Memory B cell (primary cell): Measurements from ENCODE around the gene SIRPD.
A peak's percentile ranks its signal among the peaks of the same experiment; 100 is the strongest.
"Not testable (repeated sequence)": the region's sequence is repeated elsewhere in the genome, so short reads cannot be mapped to it uniquely, and the experiment has no call there.

Source experiments
- ATAC-seq: fragments of 150-1000 bp; cut with Tn5 transposase; 2 replicates; pipeline ENCODE4 v1.10.0; 2021; ENCODE audit warnings: low read depth, mild to moderate bottlenecking, moderate library complexity
- DNase-seq, 2 donors: peaks; one replicate each; pipeline ENCODE4 v3.0.0; 2022; ENCODE audit warnings: low spot score in 2 of 2
- H3K27ac Mint-ChIP-seq: one replicate; pipeline ENCODE4 v1.8.0; 2022; ENCODE audit warnings: mild to moderate bottlenecking, moderate library complexity, mixed read lengths
- H3K27me3 Mint-ChIP-seq: one replicate; pipeline ENCODE4 v1.8.0; 2022; ENCODE audit warnings: mixed read lengths
- H3K36me3 Mint-ChIP-seq: one replicate; pipeline ENCODE4 v1.8.0; 2022; ENCODE audit warnings: mild to moderate bottlenecking, mixed read lengths
- H3K4me1 Mint-ChIP-seq: one replicate; pipeline ENCODE4 v1.8.0; 2022; ENCODE audit warnings: mixed read lengths
- H3K4me3 Mint-ChIP-seq: one replicate; pipeline ENCODE4 v1.8.0; 2022; ENCODE audit warnings: mild to moderate bottlenecking, moderate library complexity, mixed read lengths
- H3K9me3 Mint-ChIP-seq: one replicate; pipeline ENCODE4 v1.8.0; 2022; ENCODE audit warnings: mixed read lengths

Gene SIRPD

DNA sequence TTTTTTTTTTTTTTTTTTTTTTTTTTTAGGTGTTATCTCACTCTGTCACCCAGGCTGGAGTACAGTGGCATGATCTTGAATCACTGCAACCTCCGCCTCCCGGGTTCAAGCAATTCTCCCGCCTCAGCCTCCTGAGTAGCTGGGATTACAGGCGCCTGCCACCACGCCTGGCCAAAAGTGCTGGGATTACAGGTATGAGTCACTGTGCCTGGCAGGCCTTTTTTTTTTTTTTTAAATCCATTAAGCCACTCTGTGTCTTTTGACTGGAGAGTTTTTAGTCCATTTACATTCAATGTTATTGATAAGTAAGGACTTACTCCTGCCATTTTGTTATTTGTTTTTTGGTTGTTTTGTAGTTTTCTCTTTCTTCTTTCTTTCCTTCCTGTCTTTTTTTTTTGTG lies 60.1 kb downstream of the SIRPD start:
- H3K9me3 Mint-ChIP-seq, H3K36me3 Mint-ChIP-seq, H3K27me3 Mint-ChIP-seq, H3K4me3 Mint-ChIP-seq, DNase-seq, ATAC-seq, H3K27ac Mint-ChIP-seq: not testable (repeated sequence)
- H3K4me1 Mint-ChIP-seq = peaks cover 17% of the 10 kb centered on the region

DNA sequence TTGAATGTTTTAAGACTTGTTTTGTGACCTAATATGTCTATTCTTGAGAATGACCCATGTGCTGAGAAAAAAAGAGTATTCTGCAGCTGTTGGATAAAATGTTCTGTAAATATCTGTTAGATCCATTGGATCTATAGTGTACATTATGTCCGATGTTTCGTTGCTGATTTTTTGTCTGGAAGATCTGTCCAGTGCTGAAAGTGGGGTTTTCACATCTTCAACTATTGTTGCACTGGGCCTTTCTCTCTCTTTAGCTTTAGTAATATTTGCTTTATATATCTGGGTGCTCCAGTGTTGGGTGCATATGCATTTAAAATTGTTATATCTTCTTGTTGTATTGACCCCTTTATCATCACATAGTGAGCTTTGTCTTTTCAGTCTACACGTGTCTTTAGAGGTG lies 60.6 kb downstream of the SIRPD start:
- DNase-seq = no peak
- no peak for ATAC-seq
- H3K4me1 Mint-ChIP-seq = peaks cover 21% of the 10 kb centered on the region
- H3K27me3 Mint-ChIP-seq = peaks cover 6% of the 10 kb centered on the region
- no peak overlapping the region for H3K27ac Mint-ChIP-seq
- H3K36me3 Mint-ChIP-seq = no peaks in the 10 kb centered on the region
- peaks cover 2% of the 10 kb centered on the region for H3K9me3 Mint-ChIP-seq
- H3K4me3 Mint-ChIP-seq = no peak overlapping the region

DNA sequence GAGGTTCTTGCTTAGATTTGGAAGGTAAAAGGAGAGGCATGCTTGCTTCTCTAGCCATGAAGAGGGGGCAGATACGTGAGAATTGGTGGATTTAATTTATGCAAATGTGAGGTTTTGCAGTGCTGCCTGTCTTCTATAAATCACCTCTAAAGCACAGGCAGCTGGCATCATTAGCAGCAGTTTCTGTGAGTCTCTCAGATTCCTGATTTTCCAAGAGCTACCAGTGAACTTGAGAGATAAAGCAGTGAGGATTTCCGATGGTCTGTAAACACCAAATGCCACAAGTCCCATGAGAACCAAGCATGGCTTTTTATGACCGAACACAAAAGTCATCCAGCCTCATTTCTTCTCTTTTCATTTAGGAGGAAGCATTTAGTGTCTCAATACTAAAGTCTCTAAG lies 63.1 kb downstream of the SIRPD start:
- ATAC-seq (peak; percentile 34), DNase-seq (no peak)
- Mint-ChIP-seq H3K9me3 (peaks cover 2% of the 10 kb centered on the region), H3K27me3 (no peaks in the 10 kb centered on the region), H3K36me3 (no peaks in the 10 kb centered on the region), H3K4me1 (peaks cover 23% of the 10 kb centered on the region), H3K27ac (peak overlapping the region; percentile 5), H3K4me3 (no peak overlapping the region)

DNA sequence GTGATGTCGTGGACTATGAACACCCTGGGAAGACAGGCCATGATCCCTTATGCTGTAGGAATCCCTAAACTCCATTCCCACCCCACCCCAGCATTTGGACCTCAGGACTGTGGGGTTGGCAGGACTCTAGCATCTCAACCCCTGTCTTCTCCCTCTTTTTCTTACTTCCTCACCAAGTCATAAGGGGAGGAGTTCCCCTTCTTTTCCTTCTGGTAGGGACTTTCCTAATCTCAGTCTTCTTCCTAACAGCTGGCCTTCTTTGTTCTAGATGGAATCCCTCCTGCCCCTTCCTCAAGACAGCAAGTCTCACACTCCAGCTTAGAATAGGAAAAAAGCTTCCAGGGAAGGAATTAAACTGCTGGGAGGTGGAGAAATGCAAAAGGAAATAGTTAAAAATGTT lies 64.0 kb downstream of the SIRPD start:
- ATAC-seq = no peak
- Mint-ChIP-seq H3K4me3 (no peak overlapping the region), H3K9me3 (peaks cover 2% of the 10 kb centered on the region), H3K27ac (no peak overlapping the region), H3K36me3 (no peaks in the 10 kb centered on the region), H3K4me1 (peaks cover 23% of the 10 kb centered on the region), H3K27me3 (no peaks in the 10 kb centered on the region)
- DNase-seq = no peak

DNA sequence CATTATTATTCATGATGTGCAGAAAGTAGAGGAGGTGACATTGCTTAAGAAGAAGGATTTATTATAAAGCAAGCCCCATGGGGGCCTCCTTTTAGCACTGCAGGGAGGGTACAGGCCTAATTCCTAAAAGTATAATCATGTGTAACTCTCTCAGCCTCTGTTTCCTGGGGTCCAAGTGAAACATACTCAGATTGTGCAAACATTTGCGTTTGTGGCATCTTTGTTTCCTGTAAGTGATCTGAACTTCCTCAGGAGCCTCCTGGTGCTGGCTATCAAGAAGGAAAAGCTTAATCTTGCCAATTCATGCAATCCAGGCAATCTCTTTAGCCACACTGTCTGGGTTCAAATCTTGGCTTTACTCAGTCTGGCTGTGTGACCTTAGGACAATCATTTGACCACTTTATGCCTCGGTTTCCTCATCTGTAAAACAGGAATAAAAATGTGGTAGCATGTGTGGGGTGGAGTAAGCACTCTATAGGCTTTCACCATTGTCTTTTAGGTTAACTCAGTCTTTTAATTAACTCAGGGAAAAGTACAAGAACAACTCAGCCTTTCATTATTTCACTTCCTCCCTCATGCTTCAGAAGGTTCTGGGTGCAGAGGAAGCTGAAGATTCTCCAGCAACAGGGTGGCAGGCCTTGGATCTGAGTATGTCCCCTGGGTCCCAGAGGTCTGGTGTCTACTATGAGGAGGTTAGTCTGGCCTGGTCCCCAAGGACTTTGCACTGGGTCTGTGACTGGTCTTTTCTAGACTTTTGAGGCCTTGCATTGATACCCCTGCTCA lies 65.5 kb downstream of the SIRPD start:
- H3K27ac Mint-ChIP-seq = no peak overlapping the region

DNA sequence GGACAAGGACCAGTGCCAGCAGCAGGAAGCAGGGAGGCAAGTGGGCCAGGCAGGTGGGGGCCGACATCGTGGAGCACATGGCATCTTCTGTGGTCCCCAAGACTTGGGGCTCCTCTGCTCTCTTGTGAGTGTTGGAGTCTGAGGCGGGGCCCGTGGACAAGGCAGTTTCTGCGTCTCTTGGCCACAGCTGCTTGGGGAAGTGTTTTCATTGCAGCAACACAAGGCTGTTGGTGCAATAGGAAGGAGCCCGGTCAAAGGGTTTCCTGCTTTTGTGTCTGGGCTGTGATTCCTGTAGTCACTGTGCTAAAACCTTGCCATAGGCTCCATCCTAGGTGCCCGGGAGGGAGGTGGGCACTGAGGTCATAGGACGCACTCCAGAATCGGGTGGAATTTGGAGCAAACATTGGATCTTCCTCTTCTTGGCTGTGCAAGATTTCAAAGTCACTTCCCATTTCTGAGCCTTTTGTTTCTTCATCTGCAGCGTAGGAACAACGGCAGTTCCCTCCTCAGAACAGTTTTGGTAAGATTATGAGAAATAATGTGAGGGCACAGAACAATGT lies 66.1 kb downstream of the SIRPD start, which contains the start of gene SIRPB2:
TSS of gene SIRPB2 (minus strand) at position 140 of the 560 bp plus-strand sequence. CDS start at position 79, 61 bp downstream.
- DNase-seq (no peak), ATAC-seq (no peak)
- Mint-ChIP-seq H3K36me3 (no peaks in the 10 kb centered on the region), H3K27ac (no peak within 1 kb of the TSS), H3K4me1 (peaks cover 23% of the 10 kb centered on the region), H3K4me3 (no peak within 1 kb of the TSS), H3K9me3 (peaks cover 2% of the 10 kb centered on the region), H3K27me3 (peaks cover 4% of the 10 kb centered on the region)

More for the DNA sequence above, 65.5 kb downstream of the SIRPD start:
- Mint-ChIP-seq H3K4me3 (no peak overlapping the region), H3K27me3 (peaks cover 4% of the 10 kb centered on the region), H3K4me1 (peaks cover 23% of the 10 kb centered on the region), H3K9me3 (peaks cover 2% of the 10 kb centered on the region), H3K36me3 (no peaks in the 10 kb centered on the region)
- DNase-seq (no peak), ATAC-seq (peak; percentile 73)

DNA sequence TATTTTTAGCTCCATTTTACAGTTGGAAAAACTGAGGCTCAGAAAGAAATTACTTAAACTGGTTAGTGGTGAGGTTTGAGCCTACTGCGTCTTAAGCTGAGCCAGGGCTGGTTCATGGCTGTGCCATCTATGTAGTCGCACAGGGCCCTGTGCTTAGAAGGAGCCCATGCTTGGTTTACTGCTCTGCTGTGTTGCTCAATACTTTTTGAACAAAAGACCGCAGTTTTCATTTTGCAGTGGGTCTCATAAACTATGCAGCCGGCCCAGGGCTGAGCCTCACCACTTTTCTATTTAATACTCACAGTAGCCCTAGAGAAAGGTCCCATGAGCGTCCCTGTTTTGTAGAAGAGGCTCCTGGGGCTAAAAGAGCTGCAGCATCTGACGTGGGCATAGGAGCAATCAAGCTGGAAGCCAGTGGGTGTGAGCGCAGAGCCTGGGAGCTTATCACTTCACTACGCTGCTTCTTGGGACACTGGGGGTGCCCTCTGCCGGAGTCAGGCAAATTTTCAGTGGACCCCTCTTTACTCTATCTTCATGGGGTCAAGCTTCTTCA lies 66.8 kb downstream of the SIRPD start:
- peaks cover 4% of the 10 kb centered on the region for H3K27me3 Mint-ChIP-seq
- H3K27ac Mint-ChIP-seq = no peak overlapping the region
- DNase-seq = no peak
- ATAC-seq = no peak
- no peak overlapping the region for H3K4me3 Mint-ChIP-seq
- peaks cover 23% of the 10 kb centered on the region for H3K4me1 Mint-ChIP-seq
- H3K36me3 Mint-ChIP-seq = no peaks in the 10 kb centered on the region
- H3K9me3 Mint-ChIP-seq = peaks cover 2% of the 10 kb centered on the region

DNA sequence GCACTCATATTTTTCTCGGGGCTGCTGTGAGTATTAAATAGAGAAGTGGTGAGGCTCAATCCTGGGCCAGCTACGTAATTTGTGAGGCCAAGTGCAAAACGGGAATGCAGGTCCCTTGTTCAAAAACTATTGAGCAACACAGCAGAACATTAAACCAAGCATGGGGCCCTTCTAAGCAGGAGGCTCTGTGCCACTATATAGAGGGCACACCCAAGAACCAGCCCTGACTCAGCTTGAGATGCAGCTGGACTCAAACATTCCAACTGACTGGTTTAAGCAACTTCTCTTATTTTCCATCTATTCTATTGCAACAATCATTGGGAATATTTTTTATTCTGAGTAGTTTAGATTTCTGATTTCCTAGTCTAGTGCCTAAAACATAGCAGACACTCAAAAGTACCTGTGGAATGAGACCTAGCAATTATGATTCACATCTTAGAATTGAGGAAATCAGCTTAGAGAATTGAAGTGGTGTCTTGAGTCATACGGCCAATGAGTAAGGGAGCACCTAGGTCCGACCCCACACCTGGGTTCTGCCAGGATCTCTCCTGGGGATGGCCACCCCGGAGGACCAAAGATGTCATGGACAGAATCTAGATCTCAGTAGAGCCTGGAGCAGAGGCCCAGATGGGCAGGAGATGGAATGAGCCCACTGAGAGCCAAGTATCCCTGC lies 67.6 kb downstream of the SIRPD start:
- Mint-ChIP-seq H3K4me3 (no peak overlapping the region), H3K27me3 (peaks cover 5% of the 10 kb centered on the region), H3K27ac (no peak overlapping the region), H3K36me3 (no peaks in the 10 kb centered on the region), H3K9me3 (peaks cover 2% of the 10 kb centered on the region), H3K4me1 (peaks cover 20% of the 10 kb centered on the region)
- DNase-seq = no peak
- no peak for ATAC-seq

DNA sequence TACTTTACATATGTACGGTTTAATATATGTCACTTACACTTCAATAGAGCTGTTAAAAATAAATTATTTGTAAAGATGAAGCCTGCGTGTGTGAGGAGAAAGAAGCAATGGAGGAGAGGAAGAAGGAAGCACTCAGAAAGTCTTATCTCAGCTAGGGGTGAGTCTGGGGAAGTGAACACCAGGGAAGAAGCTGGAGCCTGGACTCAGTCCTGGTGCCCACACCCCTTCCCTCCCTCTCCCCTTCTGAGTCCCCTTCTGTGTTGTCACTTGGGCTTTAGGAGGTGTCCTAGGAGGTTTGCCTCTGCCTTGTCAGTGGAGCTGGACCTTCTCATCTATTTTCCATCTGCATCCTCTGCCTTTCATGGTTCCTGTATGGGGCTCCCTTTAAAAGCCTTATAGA lies 68.2 kb downstream of the SIRPD start:
- H3K9me3 Mint-ChIP-seq = peaks cover 2% of the 10 kb centered on the region
- no peak overlapping the region for H3K4me3 Mint-ChIP-seq
- peaks cover 18% of the 10 kb centered on the region for H3K4me1 Mint-ChIP-seq
- DNase-seq = no peak
- no peaks in the 10 kb centered on the region for H3K36me3 Mint-ChIP-seq
- no peak for ATAC-seq
- peaks cover 6% of the 10 kb centered on the region for H3K27me3 Mint-ChIP-seq
- no peak overlapping the region for H3K27ac Mint-ChIP-seq

DNA sequence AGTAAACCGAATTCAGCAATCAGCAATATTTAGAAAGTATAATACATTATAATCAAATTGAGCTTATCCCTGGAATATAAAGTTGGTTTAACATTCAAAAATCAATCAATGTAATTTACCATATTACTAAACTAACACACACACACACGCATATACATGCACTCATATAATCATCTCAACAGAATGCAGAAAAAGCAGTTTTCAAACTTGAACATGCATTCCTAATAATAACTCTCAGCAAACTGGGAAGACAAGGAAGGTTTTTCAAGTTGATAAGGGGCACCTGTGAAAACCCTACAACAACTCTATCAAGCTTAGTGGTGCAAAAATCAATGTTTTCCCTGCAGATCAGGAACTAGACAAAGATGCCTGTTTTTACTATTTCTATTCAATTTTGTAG lies 70.9 kb downstream of the SIRPD start:
- no peak for ATAC-seq
- Mint-ChIP-seq H3K4me3 (no peak overlapping the region), H3K36me3 (no peaks in the 10 kb centered on the region), H3K27ac (no peak overlapping the region), H3K9me3 (no peaks in the 10 kb centered on the region), H3K27me3 (peaks cover 15% of the 10 kb centered on the region), H3K4me1 (peaks cover 8% of the 10 kb centered on the region)
- DNase-seq = no peak

DNA sequence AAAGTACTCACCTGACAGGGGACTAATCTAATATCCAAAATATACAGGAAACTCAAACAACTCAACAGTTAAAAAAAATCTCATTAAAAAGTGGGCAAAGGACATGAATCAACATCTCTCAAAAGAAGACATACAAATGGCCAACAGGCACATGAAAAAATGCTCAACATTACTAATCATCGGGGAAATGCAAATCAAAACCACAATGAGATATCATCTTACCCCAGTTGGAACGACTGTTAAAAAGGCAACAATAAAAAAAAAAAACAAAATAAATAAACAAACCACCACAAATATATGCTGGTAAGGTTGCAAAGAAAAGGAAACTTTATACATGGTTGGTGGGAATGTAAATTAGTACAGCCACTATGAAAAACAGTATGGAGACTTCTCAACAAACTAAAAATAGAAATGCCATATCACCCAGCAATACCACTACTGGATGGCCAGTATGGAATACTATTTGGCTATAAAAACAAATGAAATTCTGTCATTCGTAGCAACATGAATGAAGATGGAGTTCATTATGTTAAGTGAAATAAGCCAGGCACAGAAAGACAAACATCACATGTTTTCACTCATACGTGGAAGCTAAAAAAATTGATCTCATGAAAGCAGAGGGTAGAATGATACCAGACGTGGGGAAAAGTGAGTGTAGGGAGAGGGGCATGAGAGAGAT lies 72.9 kb downstream of the SIRPD start:
- H3K4me3 Mint-ChIP-seq = no peak overlapping the region
- H3K4me1 Mint-ChIP-seq = peaks cover 6% of the 10 kb centered on the region
- no peaks in the 10 kb centered on the region for H3K36me3 Mint-ChIP-seq
- DNase-seq (no peak), ATAC-seq (no peak)
- no peaks in the 10 kb centered on the region for H3K9me3 Mint-ChIP-seq
- peaks cover 22% of the 10 kb centered on the region for H3K27me3 Mint-ChIP-seq
- H3K27ac Mint-ChIP-seq = no peak overlapping the region
